Endothelial cell of umbilical vein (primary cell): ENCODE data around the gene CARMIL1. TPM values are rescaled to one million over a fixed set of nuclear protein-coding genes. Genes with fewer than 3 reads are reported as not detected.

ENCODE experiments used
- BruUV-seq: library from RNA; stranded (reverse); fragments of 400-500 nt; replicated peaks from 2 replicates; lab custom pipeline; 2021; lab: Mats Ljungman, UMichigan
- CTCF ChIA-PET: fragments of 300-600, 350-600 bp; sonication (Branson Sonifier 250); formaldehyde crosslinking; loops from one replicate; lab custom pipeline; 2021; ENCODE audit warnings: antibody characterized with exemption, inconsistent platforms; lab: Charles Lee
- POLR2A ChIA-PET: fragments of 300-600, 350-600 bp; sonication (Branson Sonifier 250); formaldehyde crosslinking; loops from one replicate; lab custom pipeline; 2021; ENCODE audit warnings: antibody characterized with exemption, inconsistent platforms; lab: Charles Lee
- DNase-seq: peaks from one replicate; pipeline ENCODE4 v3.0.0-alpha.2; 2011; ENCODE audit warnings: low read depth, low spot score
- FAIRE-seq: peaks from 2 replicates; lab custom pipeline; 2011; peaks lifted over from hg19 to GRCh38; lab: Jason Lieb, UNC
- H2AFZ ChIP-seq: 2 replicates; pipeline ENCODE4 v1.6.0; 2012; ENCODE audit warnings: low read depth, low read length, control low read depth, inconsistent platforms
- H3K27ac ChIP-seq: 2 replicates; pipeline ENCODE4 v1.5.1; 2011; ENCODE audit warnings: low read depth, mild to moderate bottlenecking, control low read depth, low read length, moderate library complexity; ENCODE audit not compliant: insufficient read depth
- H3K27me3 ChIP-seq, 2 experiments: 2 replicates each; pipeline versions ENCODE4 v1.6.0 to v1.6.1; 2011; ENCODE audit warnings: low read length in 2 of 2, mixed read lengths in 1 of 2; ENCODE audit not compliant: control insufficient read depth in 2 of 2, insufficient read depth in 2 of 2
- H3K36me3 ChIP-seq, 2 experiments: 2 replicates in 1 of 2; 3 replicates in 1 of 2; pipeline ENCODE4 v1.5.1; 2011; ENCODE audit warnings: low read length in 2 of 2, mild to moderate bottlenecking in 1 of 2, moderate library complexity in 1 of 2; ENCODE audit not compliant: control insufficient read depth in 2 of 2, insufficient read depth in 2 of 2; ENCODE audit errors: extremely low read depth in 1 of 2
- H3K4me1 ChIP-seq: 3 replicates; pipeline ENCODE4 v1.5.1; 2011; ENCODE audit warnings: mild to moderate bottlenecking, low read length; ENCODE audit not compliant: control insufficient read depth, insufficient read depth; ENCODE audit errors: extremely low read depth
- H3K4me2 ChIP-seq: 2 replicates; pipeline ENCODE4 v1.6.1; 2011; ENCODE audit warnings: low read length, control low read depth, mixed read lengths; ENCODE audit not compliant: insufficient read depth
- H3K4me3 ChIP-seq, 3 experiments: fragments of 200-600 bp in 1 of 3; sonication (generic), shearing (Covaris generic) in 1 of 3; replicated peaks in 1 of 3; 2 replicates each; pipeline ENCODE4 v1.5.1; 2011 to 2016; ENCODE audit warnings: control low read depth in 3 of 3, low read length in 3 of 3, mild to moderate bottlenecking in 2 of 3, inconsistent platforms in 1 of 3, low read depth in 1 of 3, moderate library complexity in 1 of 3; ENCODE audit not compliant: insufficient read depth in 1 of 3
- H3K79me2 ChIP-seq: 2 replicates; pipeline ENCODE4 v1.6.0; 2012; ENCODE audit warnings: low read length, inconsistent platforms; ENCODE audit not compliant: control insufficient read depth, insufficient read depth
- H3K9ac ChIP-seq: replicated peaks from 2 replicates; pipeline ENCODE3; 2011; ENCODE audit warnings: low read length, control low read depth; ENCODE audit not compliant: insufficient read depth; ENCODE audit errors: extremely low read depth
- H3K9me1 ChIP-seq: replicated peaks from 3 replicates; pipeline ENCODE4 v1.6.0; 2011; ENCODE audit warnings: mild to moderate bottlenecking, low read length; ENCODE audit not compliant: control insufficient read depth, insufficient read depth; ENCODE audit errors: extremely low read depth
- H3K9me3 ChIP-seq: replicated peaks from 2 replicates; pipeline ENCODE4 v1.5.1; 2012; ENCODE audit warnings: low read length, inconsistent platforms; ENCODE audit not compliant: control insufficient read depth, insufficient read depth
- H4K20me1 ChIP-seq: replicated peaks from 2 replicates; pipeline ENCODE3; 2011; ENCODE audit warnings: mild to moderate bottlenecking, low read length; ENCODE audit not compliant: control insufficient read depth, insufficient read depth; ENCODE audit errors: extremely low read depth
- EZH2 ChIP-seq: IDR thresholded peaks from 2 replicates; pipeline ENCODE4 v1.6.1; 2012; ENCODE audit warnings: borderline replicate concordance, low read depth, mild to moderate bottlenecking, moderate library complexity, low read length, inconsistent platforms; ENCODE audit not compliant: severe bottlenecking
- FOS ChIP-seq: IDR thresholded peaks from 2 replicates; pipeline ENCODE4 v1.6.1; 2011; ENCODE audit warnings: mild to moderate bottlenecking, low read length, moderate library complexity, borderline replicate concordance; ENCODE audit not compliant: insufficient read depth
- GATA2 ChIP-seq: IDR thresholded peaks from 2 replicates; pipeline ENCODE4 v1.7.0; 2011; ENCODE audit warnings: low read depth, mild to moderate bottlenecking, moderate library complexity, mixed read lengths, low read length; ENCODE audit not compliant: insufficient read length, insufficient read depth
- JUN ChIP-seq: IDR thresholded peaks from 2 replicates; pipeline ENCODE4 v1.6.1; 2011; ENCODE audit warnings: borderline replicate concordance, low read depth; ENCODE audit not compliant: insufficient read length, insufficient read depth
- MAX ChIP-seq: IDR thresholded peaks from 2 replicates; pipeline ENCODE4 v1.6.1; 2011; ENCODE audit not compliant: insufficient read depth, insufficient read length
- MYC ChIP-seq: IDR thresholded peaks from one replicate; pipeline ENCODE4 v1.6.1; 2011; ENCODE audit warnings: mild to moderate bottlenecking, low read depth, low read length
- POLR2A ChIP-seq: IDR thresholded peaks from 2 replicates; pipeline ENCODE4 v1.6.1; 2012; ENCODE audit warnings: low read depth, mild to moderate bottlenecking, control low read depth, low read length
- POLR2AphosphoS5 ChIP-seq: IDR thresholded peaks from 2 replicates; pipeline ENCODE4 v1.6.1; 2012; ENCODE audit warnings: low read depth, mild to moderate bottlenecking, control low read depth, low read length, moderate library complexity; ENCODE audit not compliant: insufficient read depth
- dilution Hi-C: fragments of 300-500 bp; cut with MboI; formaldehyde crosslinking; loops from one replicate; pipeline ENCODE4 v1.15.0; 2019; ENCODE audit warnings: low sequenced_read_pairs; ENCODE audit not compliant: extremely low pct_ligation_motif_present
- intact Hi-C: fragments of 100-400 bp; cut with micrococcal nuclease; formaldehyde crosslinking; loops from one replicate; pipeline ENCODE4 v1.10.0; 2022
- polyA plus RNA-seq, 4 experiments: library from polyadenylated mRNA; depleted of rRNA in 3 of 4; stranded (reverse) in 3 of 4; unstranded in 1 of 4; fragments of >200 nt; gene quantifications; 2 replicates each; pipeline versions ENCODE4 v1.2.1 to v1.2.3, GENCODE V29; 2011 to 2012; ENCODE audit warnings: missing spikeins in 1 of 4
- total RNA-seq: library from RNA; stranded (reverse); gene quantifications from 2 replicates; pipeline ENCODE4 v1.2.3, GENCODE V29; 2021
- TF ChIP-seq, protein P1 (sequence below), 2 donors: IDR thresholded peaks; 1 replicate in 1 of 2; 2 replicates in 1 of 2; pipeline ENCODE4 v1.5.1; 2011; ENCODE audit warnings: low read length in 2 of 2, mild to moderate bottlenecking in 2 of 2, moderate library complexity in 2 of 2, control low read depth in 1 of 2, inconsistent platforms in 1 of 2, low read depth in 1 of 2; ENCODE audit not compliant: insufficient read depth in 1 of 2; ENCODE audit errors: extremely low read depth in 1 of 2

The CARMIL1 gene
- total and polyA plus RNA-seq, 2 donors (not counting 3 experiments of a cell fraction or from before 2014, with no cell fraction given): 1.3 to 8.7 TPM

GRCh38 chr6:25583099-25583498, 303.9 kb downstream of the CARMIL1 start:
- Histone ChIP-seq H3K79me2 (no peaks in the 10 kb centered on the region), H3K27me3 (no peaks in the 10 kb centered on the region), H3K9me3 (no peaks in the 10 kb centered on the region), H3K4me2 (no peak overlapping the region), H3K27ac (no peak overlapping the region), H3K4me3 (no peak overlapping the region), H3K9ac (no peak overlapping the region), H3K4me1 (no peaks in the 10 kb centered on the region), H2AFZ (no peak overlapping the region), H4K20me1 (no peaks in the 10 kb centered on the region), H3K9me1 (no peaks in the 10 kb centered on the region), H3K36me3 (no peaks in the 10 kb centered on the region)
- DNase-seq (no peak), FAIRE-seq (no peak)
- ChIA-PET CTCF (no interaction called here), POLR2A (no interaction called here)
- no TSS peak for BruUV-seq
- dilution Hi-C loops: no loop called here
- intact Hi-C loops: no loop called here
- TF ChIP-seq GATA2: no peak
- TF ChIP-seq FOS: no peak

GRCh38 chr6:25583906-25584305, 304.7 kb downstream of the CARMIL1 start:
- dilution Hi-C loops: no loop called here
- H3K27me3 ChIP-seq: no peaks in the 10 kb centered on the region
- H4K20me1 ChIP-seq: no peaks in the 10 kb centered on the region
- intact Hi-C loops: no loop called here
- H3K27ac ChIP-seq: no peak overlapping the region
- H3K4me2 ChIP-seq: no peak overlapping the region
- H3K9me3 ChIP-seq: no peaks in the 10 kb centered on the region
- no peaks in the 10 kb centered on the region for H3K9me1 ChIP-seq
- DNase-seq: no peak
- H3K79me2 ChIP-seq: no peaks in the 10 kb centered on the region
- no peak overlapping the region for H3K9ac ChIP-seq
- TF ChIP-seq MAX (no peak), EZH2 (no peak), GATA2 (no peak), FOS (no peak), JUN (no peak), POLR2AphosphoS5 (no peak), MYC (no peak), POLR2A (no peak)
- TF ChIP-seq, protein P1, sequence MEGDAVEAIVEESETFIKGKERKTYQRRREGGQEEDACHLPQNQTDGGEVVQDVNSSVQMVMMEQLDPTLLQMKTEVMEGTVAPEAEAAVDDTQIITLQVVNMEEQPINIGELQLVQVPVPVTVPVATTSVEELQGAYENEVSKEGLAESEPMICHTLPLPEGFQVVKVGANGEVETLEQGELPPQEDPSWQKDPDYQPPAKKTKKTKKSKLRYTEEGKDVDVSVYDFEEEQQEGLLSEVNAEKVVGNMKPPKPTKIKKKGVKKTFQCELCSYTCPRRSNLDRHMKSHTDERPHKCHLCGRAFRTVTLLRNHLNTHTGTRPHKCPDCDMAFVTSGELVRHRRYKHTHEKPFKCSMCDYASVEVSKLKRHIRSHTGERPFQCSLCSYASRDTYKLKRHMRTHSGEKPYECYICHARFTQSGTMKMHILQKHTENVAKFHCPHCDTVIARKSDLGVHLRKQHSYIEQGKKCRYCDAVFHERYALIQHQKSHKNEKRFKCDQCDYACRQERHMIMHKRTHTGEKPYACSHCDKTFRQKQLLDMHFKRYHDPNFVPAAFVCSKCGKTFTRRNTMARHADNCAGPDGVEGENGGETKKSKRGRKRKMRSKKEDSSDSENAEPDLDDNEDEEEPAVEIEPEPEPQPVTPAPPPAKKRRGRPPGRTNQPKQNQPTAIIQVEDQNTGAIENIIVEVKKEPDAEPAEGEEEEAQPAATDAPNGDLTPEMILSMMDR (IDR thresholded peaks at IDR 0.05; ENCODE audit: extremely low read depth in 1 of 2, insufficient read depth in 1 of 2, low read depth in 1 of 2, low read length in 2 of 2): no peak
- BruUV-seq: no TSS peak
- H3K4me1 ChIP-seq: no peaks in the 10 kb centered on the region
- no peak for FAIRE-seq
- ChIA-PET POLR2A (no interaction called here), CTCF (no interaction called here)
- H3K4me3 ChIP-seq: no peak overlapping the region
- no peak overlapping the region for H2AFZ ChIP-seq
- H3K36me3 ChIP-seq: no peaks in the 10 kb centered on the region
